Spleen (tissue), 7 donors: ENCODE results near the gene ASTN1.

Experiments used
- CTCF ChIP-seq, 11 experiments: fragments of 200-600 bp in 7 of 11; fragments of 450-650 bp in 4 of 11; sonication (generic) in 4 of 11; IDR thresholded peaks in 8 of 11; conservative IDR thresholded peaks in 3 of 11; 1 replicate in 7 of 11; 2 replicates in 4 of 11; pipeline versions ENCODE4 v1.4.0 to v1.8.0; 2016 to 2021; ENCODE audit warnings: antibody characterized with exemption in 11 of 11, inconsistent platforms in 4 of 11, mild to moderate bottlenecking in 1 of 11
- POLR2A ChIP-seq, 3 donors: fragments of 450-650 bp; IDR thresholded peaks; one replicate each; pipeline ENCODE4 v1.5.1; 2017; ENCODE audit warnings: antibody characterized with exemption in 3 of 3, mild to moderate bottlenecking in 1 of 3
- donor health status: DM: no; HTN: no; CAD: no; lungs with moderate emphysema.
- donor health status: DM: no; HTN: no; CAD: no.
- donor health status: DM: no; HTN: no; CAD: no.

GRCh38 chr1:177128665-177129281, 35.7 kb downstream of the ASTN1 start:
- TF ChIP-seq POLR2A (IDR thresholded peaks at IDR 0.05) (no peak), CTCF (IDR thresholded peaks at IDR 0.05 in 8 of 11, conservative IDR thresholded peaks at IDR 0.05 in 3 of 11) (no peak)
